NOMO-1 treated with DMSO at 0.1 percent for 48 hours (cell line): ENCODE data around the gene SMPD1.
"Not testable (repeated sequence)": the region's sequence is repeated elsewhere in the genome, so short reads cannot be mapped to it uniquely, and the experiment has no call there.

Source experiments
- DNase-seq: peaks from one replicate; lab custom pipeline; 2025; ENCODE audit not compliant: unreplicated experiment; lab: John Stamatoyannopoulos, UW

Gene SMPD1

GRCh38 chr11:6388748-6389147 lies 1.5 kb upstream of the SMPD1 start:
- no peak for DNase-seq

- no peak for DNase-seq
Measured at GRCh38 chr11:6390718-6391469, 620 bp downstream of the SMPD1 start.

DNA sequence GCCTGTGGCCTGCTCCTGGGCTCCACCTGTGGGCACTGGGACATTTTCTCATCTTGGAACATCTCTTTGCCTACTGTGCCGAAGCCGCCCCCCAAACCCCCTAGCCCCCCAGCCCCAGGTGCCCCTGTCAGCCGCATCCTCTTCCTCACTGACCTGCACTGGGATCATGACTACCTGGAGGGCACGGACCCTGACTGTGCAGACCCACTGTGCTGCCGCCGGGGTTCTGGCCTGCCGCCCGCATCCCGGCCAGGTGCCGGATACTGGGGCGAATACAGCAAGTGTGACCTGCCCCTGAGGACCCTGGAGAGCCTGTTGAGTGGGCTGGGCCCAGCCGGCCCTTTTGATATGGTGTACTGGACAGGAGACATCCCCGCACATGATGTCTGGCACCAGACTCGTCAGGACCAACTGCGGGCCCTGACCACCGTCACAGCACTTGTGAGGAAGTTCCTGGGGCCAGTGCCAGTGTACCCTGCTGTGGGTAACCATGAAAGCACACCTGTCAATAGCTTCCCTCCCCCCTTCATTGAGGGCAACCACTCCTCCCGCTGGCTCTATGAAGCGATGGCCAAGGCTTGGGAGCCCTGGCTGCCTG lies 1.4 kb downstream of the SMPD1 start:
- DNase-seq: no peak

GRCh38 chr11:6392251-6392650 lies 2.0 kb downstream of the SMPD1 start:
- DNase-seq: not testable (repeated sequence)

DNA sequence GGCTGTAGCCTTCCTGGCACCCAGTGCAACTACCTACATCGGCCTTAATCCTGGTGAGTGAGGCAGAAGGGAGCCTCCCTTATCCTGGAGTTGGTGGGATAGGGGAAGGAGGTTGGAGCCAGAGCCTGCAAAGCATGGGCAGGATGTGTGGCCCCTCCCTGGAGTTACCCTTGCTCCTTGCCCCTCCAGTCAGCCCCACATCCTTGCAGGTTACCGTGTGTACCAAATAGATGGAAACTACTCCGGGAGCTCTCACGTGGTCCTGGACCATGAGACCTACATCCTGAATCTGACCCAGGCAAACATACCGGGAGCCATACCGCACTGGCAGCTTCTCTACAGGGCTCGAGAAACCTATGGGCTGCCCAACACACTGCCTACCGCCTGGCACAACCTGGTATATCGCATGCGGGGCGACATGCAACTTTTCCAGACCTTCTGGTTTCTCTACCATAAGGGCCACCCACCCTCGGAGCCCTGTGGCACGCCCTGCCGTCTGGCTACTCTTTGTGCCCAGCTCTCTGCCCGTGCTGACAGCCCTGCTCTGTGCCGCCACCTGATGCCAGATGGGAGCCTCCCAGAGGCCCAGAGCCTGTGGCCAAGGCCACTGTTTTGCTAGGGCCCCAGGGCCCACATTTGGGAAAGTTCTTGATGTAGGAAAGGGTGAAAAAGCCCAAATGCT lies 3.9 kb downstream of the SMPD1 start:
- DNase-seq: no peak

- DNase-seq: no peak
Measured at GRCh38 chr11:6395470-6396060, 5.3 kb downstream of the SMPD1 start.

GRCh38 chr11:6397156-6397555 lies 6.9 kb downstream of the SMPD1 start:
- DNase-seq: no peak

DNA sequence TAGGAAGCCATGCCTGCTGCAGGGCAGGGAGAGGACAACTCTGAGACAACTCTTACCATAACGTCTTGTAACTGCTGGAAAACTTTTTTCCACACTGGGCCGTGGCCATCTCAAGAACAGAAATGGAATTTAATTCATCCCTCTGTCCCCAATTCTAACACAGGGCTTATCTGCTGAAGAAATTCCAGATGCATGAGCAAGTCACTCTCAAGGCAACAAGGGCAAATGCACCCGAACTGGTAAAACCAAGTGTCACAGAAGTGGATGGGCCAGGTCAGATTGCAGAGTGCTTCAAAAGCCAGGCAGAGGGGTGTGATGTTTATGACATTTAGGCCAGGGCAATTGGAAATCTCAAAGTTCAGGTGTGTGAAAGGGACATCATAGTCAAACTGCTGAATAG lies 7.4 kb downstream of the SMPD1 start:
- DNase-seq: no peak

DNA sequence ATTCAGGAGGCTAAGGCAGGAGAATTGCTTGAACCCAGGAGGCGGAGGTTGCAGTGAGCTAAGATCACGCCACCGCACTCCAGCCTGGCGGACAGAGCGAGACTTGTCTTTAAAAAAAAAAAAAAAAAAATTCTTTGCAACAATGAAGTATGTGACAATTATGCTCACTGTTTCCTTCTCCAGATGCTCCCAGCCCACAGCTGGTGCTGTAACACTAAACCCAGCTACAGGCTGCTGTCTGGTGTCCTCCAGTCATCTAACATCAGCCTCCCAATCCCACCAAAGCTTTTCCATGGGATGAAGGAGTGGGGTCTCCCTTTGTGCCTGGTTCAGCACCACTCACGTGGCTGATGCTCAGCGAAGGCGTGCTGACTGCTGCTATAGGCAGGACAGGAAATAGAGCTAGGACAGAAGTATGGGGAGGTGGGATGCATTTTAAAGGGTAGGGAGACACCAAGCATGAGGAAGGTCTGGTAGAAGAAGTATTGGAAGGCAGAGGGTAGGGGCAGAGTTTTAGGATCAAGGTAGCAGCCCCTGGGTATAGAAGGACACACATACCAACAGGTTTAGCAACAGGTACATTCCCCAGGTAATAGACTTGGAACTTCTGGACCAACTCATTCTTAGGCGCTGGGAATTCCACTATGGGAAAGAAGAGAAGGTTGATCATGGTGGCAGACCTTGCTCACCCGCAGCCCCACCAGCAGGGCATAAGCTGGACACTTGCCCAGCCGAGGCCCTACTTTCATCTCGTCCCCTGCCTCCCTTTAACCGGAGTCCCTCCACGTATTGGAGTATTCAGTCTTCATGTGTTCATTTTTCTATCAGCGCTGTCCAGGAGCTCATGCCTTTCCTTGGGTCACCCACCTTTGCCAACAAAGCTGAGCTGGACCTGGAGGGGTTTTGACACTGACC lies 10.4 kb downstream of the SMPD1 start:
- no peak for DNase-seq

DNA sequence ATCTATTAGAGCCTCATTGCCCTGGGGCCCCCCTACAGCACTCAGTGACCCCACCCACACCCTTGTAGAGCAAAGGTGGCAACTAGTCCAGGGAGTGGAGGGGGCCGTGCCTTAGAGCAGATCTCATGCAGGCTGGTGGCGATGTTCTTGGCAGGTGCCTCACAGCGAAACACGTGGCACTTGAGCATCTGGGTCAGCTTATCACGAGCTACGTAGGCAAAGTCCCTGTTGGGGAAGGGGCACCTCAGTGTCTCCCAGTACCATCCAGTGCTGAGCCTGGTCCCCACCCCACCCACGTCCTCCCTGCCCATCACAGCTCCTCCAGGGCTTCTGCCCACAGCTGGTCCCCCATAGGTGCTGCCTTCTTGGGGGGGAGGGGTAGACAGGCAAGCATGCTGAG lies 11.2 kb downstream of the SMPD1 start:
- no peak for DNase-seq

DNA sequence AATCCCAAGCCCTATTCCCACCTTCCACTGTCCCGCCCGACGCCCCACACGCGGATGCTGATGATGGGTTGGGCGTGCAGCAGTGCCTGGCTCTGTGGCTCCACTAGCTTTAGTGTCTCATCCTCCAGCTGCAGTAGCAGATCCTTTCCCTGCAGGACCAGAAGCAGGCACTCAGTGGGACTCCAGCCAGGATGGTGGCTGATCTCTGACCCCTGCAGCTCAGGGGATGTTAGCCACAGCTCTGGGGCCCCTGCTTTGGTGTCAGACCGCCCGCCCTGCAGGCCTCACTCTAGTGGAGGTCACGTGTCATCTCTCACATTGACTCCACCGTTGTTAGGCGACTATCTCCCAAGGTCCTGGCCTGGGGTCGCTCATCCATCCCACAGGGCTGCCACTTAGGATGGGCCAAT lies 11.8 kb downstream of the SMPD1 start:
- DNase-seq: no peak

DNA sequence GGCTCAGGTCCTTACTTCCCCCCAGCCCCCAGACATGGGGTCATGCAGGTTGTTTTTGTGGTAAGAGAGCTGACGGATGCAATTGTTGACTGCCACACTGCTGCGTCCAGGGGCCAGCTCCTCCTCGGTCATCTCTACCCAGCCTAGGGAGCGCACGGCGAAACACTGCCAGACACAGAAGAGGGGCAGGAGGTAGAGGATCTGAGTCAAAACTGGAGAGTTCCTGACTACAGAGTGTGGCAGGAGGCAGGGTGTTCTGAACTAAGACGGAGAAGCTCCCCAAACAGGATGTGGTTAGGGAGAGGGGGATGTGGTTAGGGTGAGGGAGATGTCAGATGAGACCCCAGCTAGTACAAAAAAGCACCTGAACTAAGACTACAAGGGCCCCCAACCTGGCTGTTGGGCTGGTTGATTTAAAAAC lies 12.3 kb downstream of the SMPD1 start:
- no peak for DNase-seq

GRCh38 chr11:6403539-6403938 lies 13.3 kb downstream of the SMPD1 start:
- no peak for DNase-seq

DNA sequence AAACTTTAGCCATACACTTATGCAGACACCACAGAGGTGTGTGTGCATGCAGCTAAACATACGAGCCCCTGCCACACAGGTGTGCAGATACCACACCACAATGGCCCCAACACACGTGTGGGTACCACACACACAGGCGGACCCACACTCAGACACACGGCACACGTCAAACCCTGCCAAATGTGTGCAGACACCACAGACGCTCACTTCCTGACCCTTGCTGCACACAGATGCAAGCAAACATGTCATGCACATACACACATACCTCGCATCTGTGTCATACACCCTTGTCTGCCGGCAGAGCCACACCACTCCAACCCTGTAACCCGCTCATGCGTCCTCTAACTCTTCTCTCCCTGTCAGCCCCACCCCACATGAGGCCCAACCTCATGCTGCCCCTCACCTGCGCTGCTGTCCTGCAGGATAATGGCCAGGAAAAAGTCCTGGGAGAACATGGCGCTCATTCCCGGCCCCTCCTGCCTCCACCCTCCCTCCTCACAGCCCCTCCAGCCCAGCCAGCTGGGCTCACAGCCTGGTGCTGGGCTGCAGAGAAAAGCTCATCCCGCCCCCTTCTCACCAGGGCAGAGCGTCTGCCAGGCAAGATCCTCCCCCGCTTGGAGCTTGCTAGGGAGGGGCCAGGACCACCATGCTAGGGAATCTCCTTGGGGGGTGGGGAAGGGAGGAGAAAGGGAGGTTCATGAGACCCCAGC lies 14.2 kb downstream of the SMPD1 start:
- DNase-seq: no peak

DNA sequence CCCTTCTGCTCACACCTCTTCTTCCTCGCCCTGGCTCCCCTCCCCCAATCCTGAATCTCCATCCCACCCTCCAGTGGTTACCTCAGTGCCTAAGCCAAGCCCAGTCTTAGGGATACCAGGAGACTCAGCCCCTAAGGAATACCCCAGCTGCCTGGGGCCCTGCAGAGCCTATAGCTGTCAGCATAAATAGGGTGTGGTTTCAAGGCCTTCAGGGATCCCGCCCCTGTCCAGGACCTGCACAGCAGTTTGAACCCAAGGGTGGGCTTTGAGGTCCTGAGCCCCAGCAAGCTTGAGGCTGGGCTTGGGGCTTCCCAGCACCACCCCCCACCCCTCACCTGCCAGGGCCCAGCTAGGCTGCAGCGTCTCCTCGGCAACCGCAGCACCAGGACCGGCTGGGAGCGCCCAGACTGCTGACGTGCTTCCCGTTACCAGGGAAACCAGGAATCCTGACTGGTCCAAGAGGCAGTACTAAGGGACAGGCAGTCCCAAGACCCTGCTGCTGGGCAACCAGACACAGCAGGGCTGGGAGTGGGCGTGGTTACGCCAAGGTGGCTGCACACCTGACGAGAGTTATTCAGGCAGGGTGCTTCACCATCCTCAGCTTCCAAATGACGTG lies 14.9 kb downstream of the SMPD1 start:
- DNase-seq: no peak

- no peak for DNase-seq
Measured at GRCh38 chr11:6405846-6406245, 15.6 kb downstream of the SMPD1 start.

DNA sequence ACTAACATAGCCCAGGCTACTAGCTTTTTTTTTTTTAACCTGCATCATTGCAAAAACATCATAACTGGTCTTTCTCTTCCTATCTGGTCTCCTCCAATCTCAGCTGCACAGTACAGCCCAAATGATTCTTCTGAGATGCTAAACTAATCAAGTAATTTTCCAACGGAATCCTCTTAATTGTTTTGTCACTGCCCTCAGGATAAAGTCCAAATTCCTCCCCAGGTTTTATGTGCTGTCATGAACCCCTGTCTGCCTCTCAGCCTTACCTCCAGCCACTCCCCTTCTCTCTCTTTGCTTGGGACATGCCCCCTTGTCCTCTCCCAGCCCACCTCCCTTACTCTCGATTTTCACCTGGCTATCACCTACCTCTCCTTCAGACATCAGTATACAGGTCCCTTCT lies 16.1 kb downstream of the SMPD1 start:
- no peak for DNase-seq

GRCh38 chr11:6410695-6411430 lies 20.6 kb downstream of the SMPD1 start:
- DNase-seq: no peak

- no peak for DNase-seq
Measured at GRCh38 chr11:6411594-6412031, 21.3 kb downstream of the SMPD1 start.
